SK-N-SH (cell line): Measurements from ENCODE around the gene FAM204A.

Source experiments
- CTCF ChIP-seq: fragments of 200-600 bp; sonication (generic); IDR thresholded peaks from 2 replicates; pipeline ENCODE4 v1.6.1; 2017; ENCODE audit warnings: antibody characterized with exemption, mild to moderate bottlenecking, moderate library complexity
- POLR2AphosphoS5 ChIP-seq: IDR thresholded peaks from 2 replicates; pipeline ENCODE4 v1.6.1; 2012; ENCODE audit warnings: low read depth, low read length
- RAD21 ChIP-seq: IDR thresholded peaks from 2 replicates; pipeline ENCODE4 v1.6.1; 2012; ENCODE audit warnings: mild to moderate bottlenecking, low read length
- TCF12 ChIP-seq: IDR thresholded peaks from 2 replicates; pipeline ENCODE4 v1.4.0; 2012
- ZBTB33 ChIP-seq: IDR thresholded peaks from 2 replicates; pipeline ENCODE4 v1.4.0; 2012; ENCODE audit warnings: low read depth, borderline replicate concordance

GRCh38 chr10:118276727-118277126, 65.4 kb downstream of the FAM204A start:
- no peak for TF ChIP-seq CTCF
- no peak for TF ChIP-seq TCF12
- TF ChIP-seq RAD21: no peak
- no peak for TF ChIP-seq ZBTB33
- TF ChIP-seq POLR2AphosphoS5: no peak
